GM18498 (cell line): ENCODE data around the gene ZNF697.
"Not testable (repeated sequence)": the region's sequence is repeated elsewhere in the genome, so short reads cannot be mapped to it uniquely, and the experiment has no call there.

Experiments
- ATAC-seq: cut with Tn5 transposase; IDR thresholded peaks from one replicate; pipeline ENCODE4 v1.9.1; 2021; ENCODE audit warnings: mild to moderate bottlenecking, moderate library complexity; ENCODE audit not compliant: unreplicated experiment

ZNF697 gene

GRCh38 chr1:119605080-119605479 is 43.0 kb downstream of the ZNF697 start:
- ATAC-seq = not testable (repeated sequence)

- ATAC-seq = no peak
Measured at GRCh38 chr1:119603695-119604094, 44.4 kb downstream of the ZNF697 start.

- ATAC-seq = not testable (repeated sequence)
Measured at GRCh38 chr1:119603241-119603640, 44.8 kb downstream of the ZNF697 start.

GRCh38 chr1:119602789-119603188 is 45.3 kb downstream of the ZNF697 start:
- ATAC-seq = not testable (repeated sequence)

GRCh38 chr1:119602169-119602568 is 45.9 kb downstream of the ZNF697 start:
- ATAC-seq = no peak

GRCh38 chr1:119600976-119601375 is 47.1 kb downstream of the ZNF697 start:
- ATAC-seq = no peak

GRCh38 chr1:119600561-119600960 is 47.5 kb downstream of the ZNF697 start:
- no peak for ATAC-seq

GRCh38 chr1:119595606-119596005 is 52.5 kb downstream of the ZNF697 start:
- no peak for ATAC-seq

GRCh38 chr1:119595168-119595567 is 52.9 kb downstream of the ZNF697 start:
- no peak for ATAC-seq

GRCh38 chr1:119594376-119594775 is 53.7 kb downstream of the ZNF697 start:
- ATAC-seq = no peak

- no peak for ATAC-seq
Measured at GRCh38 chr1:119593805-119594204, 54.3 kb downstream of the ZNF697 start.

GRCh38 chr1:119590393-119590792 is 57.7 kb downstream of the ZNF697 start:
- no peak for ATAC-seq

GRCh38 chr1:119588621-119589020 is 59.4 kb downstream of the ZNF697 start:
- no peak for ATAC-seq

- no peak for ATAC-seq
Measured at GRCh38 chr1:119587341-119587740, 60.7 kb downstream of the ZNF697 start.

- ATAC-seq = not testable (repeated sequence)
Measured at GRCh38 chr1:119585801-119586200, 62.3 kb downstream of the ZNF697 start.

- ATAC-seq = no peak
Measured at GRCh38 chr1:119582801-119583200, 65.3 kb downstream of the ZNF697 start.

- ATAC-seq = not testable (repeated sequence)
Measured at GRCh38 chr1:119581076-119581475, 67.0 kb downstream of the ZNF697 start.

- no peak for ATAC-seq
Measured at GRCh38 chr1:119573886-119574285, 74.2 kb downstream of the ZNF697 start.

GRCh38 chr1:119569930-119570622 is 78.0 kb downstream of the ZNF697 start:
- ATAC-seq = not testable (repeated sequence)
